Left ventricle myocardium inferior (tissue), 1 donor: ENCODE data around the gene CD38. TPM values are rescaled to one million over a fixed set of nuclear protein-coding genes. Genes with fewer than 3 reads are reported as not detected.

Source experiments
- DNase-seq: peaks from one replicate; pipeline ENCODE4 v3.0.0-alpha.2; 2020
- H3K27ac ChIP-seq: fragments of 200-600 bp; replicated peaks from 2 replicates; pipeline ENCODE4 v1.8.0; 2021
- H3K27me3 ChIP-seq: fragments of 200-600 bp; 2 replicates; pipeline ENCODE4 v1.8.0; 2021; ENCODE audit warnings: low read depth
- H3K36me3 ChIP-seq: fragments of 200-600 bp; 2 replicates; pipeline ENCODE4 v1.8.0; 2021
- H3K4me1 ChIP-seq: fragments of 200-600 bp; 2 replicates; pipeline ENCODE4 v1.8.0; 2021
- H3K4me3 ChIP-seq: fragments of 200-600 bp; 2 replicates; pipeline ENCODE4 v1.8.0; 2021; ENCODE audit warnings: mild to moderate bottlenecking, moderate library complexity
- H3K9me3 ChIP-seq: fragments of 200-600 bp; replicated peaks from 2 replicates; pipeline ENCODE4 v1.8.0; 2021
- CTCF ChIP-seq: fragments of 200-600 bp; IDR thresholded peaks from 2 replicates; pipeline ENCODE4 v1.8.0; 2021; ENCODE audit warnings: antibody characterized with exemption, mild to moderate bottlenecking, borderline replicate concordance
- intact Hi-C: fragments of 100-400 bp; cut with micrococcal nuclease; formaldehyde crosslinking; loops from one replicate; pipeline ENCODE4 v1.11.0; 2022
- total RNA-seq: library from RNA; stranded (reverse); fragmentation: NEBNext Ultra II Directional; extraction: Animal tissue kit (Norgen Biotek cat#: 25700); gene quantifications from one replicate; pipeline ENCODE4 v1.2.1, GENCODE V29; 2021
- donor health status: DM: no; HTN: yes; CAD: no; lungs with severe emphysema.

The CD38 gene
- total RNA-seq, 1 donor from 2014 or later = 1.5 TPM

DNA sequence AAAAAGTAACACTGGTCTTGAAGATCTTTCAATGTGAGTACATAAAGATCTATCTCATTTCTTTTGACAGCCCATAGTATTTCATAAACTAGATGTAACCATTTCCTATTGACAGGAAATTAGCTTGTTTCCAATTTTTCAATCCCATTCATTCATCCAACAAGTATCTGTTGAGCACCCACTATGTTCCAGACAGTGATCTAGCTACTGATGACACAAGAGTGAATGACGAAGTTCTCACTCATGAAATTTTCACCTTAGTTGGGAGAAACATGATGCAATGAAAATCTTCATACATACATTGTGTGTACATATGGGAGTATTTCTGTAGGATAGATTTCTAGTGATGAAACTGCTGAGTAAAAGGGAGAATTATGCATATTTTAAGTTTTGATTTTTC, 1.7 kb downstream of the CD38 start:
- peaks cover 37% of the 10 kb centered on the region for H3K4me1 ChIP-seq
- H3K4me3 ChIP-seq = peak overlapping the region; percentile 78

DNA sequence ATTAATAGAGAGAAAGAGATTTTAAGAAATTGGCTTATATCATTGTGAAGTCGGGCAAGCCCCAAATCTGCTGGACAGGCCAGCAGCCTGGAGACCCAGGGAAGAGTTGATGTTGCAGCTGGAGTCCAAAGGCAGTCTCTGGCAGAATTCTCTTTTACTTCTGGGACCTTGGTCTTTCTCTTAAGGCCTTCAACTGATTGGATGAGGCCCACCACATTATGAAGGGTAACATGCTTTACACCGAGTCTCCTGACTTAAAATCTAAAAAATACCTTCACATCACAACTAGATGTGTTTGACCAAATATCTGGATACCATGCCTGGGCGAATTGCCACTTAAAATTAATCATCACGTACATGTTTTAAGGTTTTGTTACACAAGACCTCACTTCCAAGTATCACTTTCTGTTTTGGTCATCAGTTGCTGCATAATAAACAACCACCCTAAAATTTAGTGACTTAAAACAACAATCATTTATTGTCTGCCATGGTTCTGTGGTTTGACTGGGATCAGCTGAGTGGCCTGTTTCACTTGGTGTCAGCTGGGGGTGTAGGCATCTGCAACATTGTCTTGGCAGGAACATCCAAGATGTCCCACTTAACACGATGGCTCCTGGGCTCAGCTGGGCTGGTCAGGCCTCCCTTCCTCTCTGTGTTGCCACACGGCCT, 3.4 kb downstream of the CD38 start:
- Histone ChIP-seq H3K4me1 (peaks cover 37% of the 10 kb centered on the region), H3K4me3 (no peak overlapping the region), H3K27me3 (peaks cover 27% of the 10 kb centered on the region), H3K27ac (peak overlapping the region; percentile 81), H3K36me3 (no peaks in the 10 kb centered on the region), H3K9me3 (no peaks in the 10 kb centered on the region)
- no peak for TF ChIP-seq CTCF
- intact Hi-C loops = no loop called here
- no peak for DNase-seq

More for the DNA sequence above, 1.7 kb downstream of the CD38 start:
- intact Hi-C loops = no loop called here
- Histone ChIP-seq H3K36me3 (no peaks in the 10 kb centered on the region), H3K27ac (peak overlapping the region; percentile 81), H3K27me3 (peaks cover 27% of the 10 kb centered on the region), H3K9me3 (no peaks in the 10 kb centered on the region)
- DNase-seq = no peak
- TF ChIP-seq CTCF = no peak

DNA sequence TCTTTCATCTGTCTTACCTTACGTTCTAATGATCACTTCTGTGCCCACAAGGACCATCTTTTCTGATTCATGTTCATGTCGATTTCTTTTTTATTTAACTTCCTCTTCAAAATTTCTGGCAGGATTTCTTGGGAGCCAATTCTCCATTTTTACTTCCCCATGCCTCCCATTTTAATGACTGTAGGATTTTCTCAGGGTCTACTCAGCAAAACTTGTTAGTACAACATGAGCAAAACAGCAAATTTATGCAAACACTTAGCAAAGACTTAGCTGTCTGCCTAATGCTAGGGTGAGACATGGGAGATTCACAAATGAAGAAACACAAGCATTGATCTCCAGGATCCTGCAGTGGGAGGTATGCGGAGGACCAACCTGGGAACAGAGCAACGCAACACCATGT, 5.5 kb downstream of the CD38 start:
- no peaks in the 10 kb centered on the region for H3K36me3 ChIP-seq
- intact Hi-C loops = no loop called here
- no peak for DNase-seq
- H3K4me3 ChIP-seq = no peak overlapping the region
- peaks cover 25% of the 10 kb centered on the region for H3K4me1 ChIP-seq
- H3K9me3 ChIP-seq = no peaks in the 10 kb centered on the region
- H3K27me3 ChIP-seq = peaks cover 27% of the 10 kb centered on the region
- no peak overlapping the region for H3K27ac ChIP-seq
- no peak for TF ChIP-seq CTCF

GRCh38 chr4:15784959-15785634, 7.0 kb downstream of the CD38 start:
- Histone ChIP-seq H3K27ac (no peak overlapping the region), H3K36me3 (no peaks in the 10 kb centered on the region), H3K4me3 (no peak overlapping the region), H3K9me3 (no peaks in the 10 kb centered on the region), H3K27me3 (peaks cover 27% of the 10 kb centered on the region), H3K4me1 (peaks cover 12% of the 10 kb centered on the region)
- no peak for DNase-seq
- intact Hi-C loops = no loop called here
- TF ChIP-seq CTCF = no peak

DNA sequence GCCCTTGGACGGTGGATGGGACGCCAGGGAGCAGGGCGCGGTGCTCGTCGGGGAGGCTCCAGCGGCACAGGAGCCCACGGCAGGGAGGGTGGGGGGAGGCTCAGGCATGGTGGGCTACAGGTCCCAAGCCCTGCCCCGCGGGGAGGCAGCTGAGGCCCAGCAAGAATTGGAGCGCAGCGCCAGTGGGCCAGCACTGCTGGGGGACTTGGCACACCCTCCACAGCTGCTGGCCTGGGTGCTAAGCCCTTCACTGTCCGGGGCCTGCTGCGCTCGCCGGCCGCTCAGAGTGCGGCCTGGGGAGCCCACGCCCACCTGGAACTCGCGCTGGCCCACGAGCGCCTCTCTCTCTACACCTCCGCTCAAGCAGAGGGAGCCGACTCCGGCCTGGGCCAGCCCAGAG, 8.6 kb downstream of the CD38 start:
- Histone ChIP-seq H3K27ac (no peak overlapping the region), H3K4me1 (peaks cover 5% of the 10 kb centered on the region), H3K4me3 (no peak overlapping the region), H3K9me3 (no peaks in the 10 kb centered on the region), H3K36me3 (no peaks in the 10 kb centered on the region), H3K27me3 (peaks cover 18% of the 10 kb centered on the region)
- DNase-seq = no peak
- intact Hi-C loops = no loop called here
- no peak for TF ChIP-seq CTCF
